ENCODE measurements around the gene TEX22.

TEX22 gene

DNA sequence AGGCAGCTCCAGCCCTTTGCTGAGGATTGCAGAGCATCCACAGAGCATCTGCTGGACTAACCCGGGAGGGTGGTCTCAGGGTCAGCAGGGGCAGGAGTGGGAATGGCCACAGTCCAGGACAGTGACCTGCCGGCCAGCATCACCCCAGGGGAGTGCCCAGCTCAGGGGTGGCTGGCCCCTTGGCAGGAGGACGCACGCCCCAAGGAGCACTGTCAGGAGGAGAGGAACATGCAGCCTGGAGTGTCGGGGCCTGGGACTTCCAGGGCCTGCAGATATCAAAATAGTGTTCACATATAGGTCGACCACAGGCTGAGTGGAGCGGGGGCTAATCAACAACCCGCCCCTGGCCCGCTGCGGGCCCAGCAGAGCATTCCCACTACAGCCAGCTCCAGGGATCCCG is 33.2 kb upstream of the TEX22 start:
- H3K4me3 ChIP-seq = no peak overlapping the region
- intact Hi-C loops (cut with DNase I; ENCODE audit: low total_unique reads) = loop anchor here (5.0 kb wide), 1 partner anchor 82 kb away; no protein-coding TSS in a partner anchor
- no peaks in the 10 kb centered on the region for H3K9me3 ChIP-seq
- TF ChIP-seq, protein P1, sequence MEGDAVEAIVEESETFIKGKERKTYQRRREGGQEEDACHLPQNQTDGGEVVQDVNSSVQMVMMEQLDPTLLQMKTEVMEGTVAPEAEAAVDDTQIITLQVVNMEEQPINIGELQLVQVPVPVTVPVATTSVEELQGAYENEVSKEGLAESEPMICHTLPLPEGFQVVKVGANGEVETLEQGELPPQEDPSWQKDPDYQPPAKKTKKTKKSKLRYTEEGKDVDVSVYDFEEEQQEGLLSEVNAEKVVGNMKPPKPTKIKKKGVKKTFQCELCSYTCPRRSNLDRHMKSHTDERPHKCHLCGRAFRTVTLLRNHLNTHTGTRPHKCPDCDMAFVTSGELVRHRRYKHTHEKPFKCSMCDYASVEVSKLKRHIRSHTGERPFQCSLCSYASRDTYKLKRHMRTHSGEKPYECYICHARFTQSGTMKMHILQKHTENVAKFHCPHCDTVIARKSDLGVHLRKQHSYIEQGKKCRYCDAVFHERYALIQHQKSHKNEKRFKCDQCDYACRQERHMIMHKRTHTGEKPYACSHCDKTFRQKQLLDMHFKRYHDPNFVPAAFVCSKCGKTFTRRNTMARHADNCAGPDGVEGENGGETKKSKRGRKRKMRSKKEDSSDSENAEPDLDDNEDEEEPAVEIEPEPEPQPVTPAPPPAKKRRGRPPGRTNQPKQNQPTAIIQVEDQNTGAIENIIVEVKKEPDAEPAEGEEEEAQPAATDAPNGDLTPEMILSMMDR (IDR thresholded peaks at IDR 0.05) = no peak
- no peak overlapping the region for H3K27ac ChIP-seq
- H3K4me1 ChIP-seq = peaks cover 0 to 11% (median 3%) of the 10 kb centered on the region in 4 donors
- DNase-seq = no peak
- H3K36me3 ChIP-seq = peaks cover 25 to 46% (median 35%) of the 10 kb centered on the region in 3 donors
- H3K27me3 ChIP-seq = no peaks in the 10 kb centered on the region

DNA sequence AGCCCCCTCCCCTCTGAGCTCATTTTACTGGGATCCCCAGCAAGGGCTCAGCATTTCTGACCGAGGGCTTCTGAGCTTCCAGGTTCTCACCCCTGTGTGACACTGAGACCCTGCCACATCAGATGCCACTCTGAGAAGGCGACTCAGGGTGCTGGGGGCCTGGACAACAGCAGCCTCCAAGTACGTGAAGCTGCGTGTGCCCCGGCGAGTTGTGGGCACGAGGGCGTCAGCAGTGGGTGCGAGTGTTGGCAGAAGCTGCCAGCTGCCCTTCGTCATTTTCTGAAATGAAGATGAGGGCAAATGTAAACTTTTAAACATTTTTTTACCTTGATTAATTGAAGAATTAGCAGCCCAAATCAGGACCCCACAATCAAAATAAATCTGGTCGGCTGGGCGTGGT is 32.7 kb upstream of the TEX22 start:
- Histone ChIP-seq H3K27ac (no peak overlapping the region), H3K27me3 (no peaks in the 10 kb centered on the region), H3K9me3 (no peaks in the 10 kb centered on the region), H3K4me1 (peaks cover 0 to 11% (median 3%) of the 10 kb centered on the region in 4 donors), H3K4me3 (no peak overlapping the region), H3K36me3 (peaks cover 25 to 46% (median 32%) of the 10 kb centered on the region in 3 donors)
- TF ChIP-seq, protein P1 (IDR thresholded peaks at IDR 0.05) = no peak
- no peak for DNase-seq
- intact Hi-C loops (cut with DNase I; ENCODE audit: low total_unique reads) = loop anchor here (5.0 kb wide), 1 partner anchor 82 kb away; no protein-coding TSS in a partner anchor

DNA sequence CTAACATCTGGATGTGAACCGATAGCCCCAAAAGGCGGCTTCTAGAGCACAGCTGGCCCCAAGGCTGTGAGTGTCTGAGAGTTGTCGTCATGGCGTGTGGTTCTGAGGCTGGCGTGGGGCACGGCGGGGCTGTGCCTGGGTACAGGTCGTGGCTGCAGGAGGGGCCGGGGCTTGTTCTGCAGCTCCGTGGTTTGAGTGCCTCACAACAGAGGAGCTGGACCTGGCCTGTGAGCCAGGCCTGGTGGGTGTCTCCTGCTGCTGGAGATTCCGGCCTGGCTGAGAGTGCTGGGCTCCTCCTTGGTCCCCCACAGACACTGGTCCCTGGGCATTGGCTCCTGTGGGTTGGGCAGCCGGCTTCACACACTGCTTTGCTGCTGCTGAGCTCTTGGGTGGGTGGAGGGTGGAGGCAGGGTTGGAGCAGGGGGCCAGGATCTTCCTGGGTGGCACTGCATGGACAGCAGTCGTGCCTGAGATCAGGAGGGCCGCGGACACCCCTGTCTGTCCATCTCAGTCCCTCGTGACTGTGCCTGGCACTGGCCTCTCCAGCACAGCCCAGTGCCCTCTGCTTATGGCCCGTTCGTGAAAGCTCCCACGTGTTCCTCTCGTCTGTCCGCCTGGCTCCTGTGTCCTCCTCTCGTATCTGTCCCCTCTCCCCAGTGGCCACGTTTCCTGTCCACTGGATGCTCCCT is 31.8 kb upstream of the TEX22 start:
- Histone ChIP-seq H3K9me3 (no peaks in the 10 kb centered on the region), H3K27ac (no peak overlapping the region), H3K4me1 (peaks cover 0 to 11% (median 3%) of the 10 kb centered on the region in 4 donors), H3K36me3 (peaks cover 18 to 40% (median 26%) of the 10 kb centered on the region in 3 donors), H3K4me3 (no peak overlapping the region), H3K27me3 (no peaks in the 10 kb centered on the region)
- intact Hi-C loops (cut with DNase I; ENCODE audit: low total_unique reads) = loop anchor here (5.0 kb wide), 1 partner anchor 81 kb away; no protein-coding TSS in a partner anchor
- no peak for DNase-seq
- TF ChIP-seq, protein P1 (IDR thresholded peaks at IDR 0.05) = no peak

DNA sequence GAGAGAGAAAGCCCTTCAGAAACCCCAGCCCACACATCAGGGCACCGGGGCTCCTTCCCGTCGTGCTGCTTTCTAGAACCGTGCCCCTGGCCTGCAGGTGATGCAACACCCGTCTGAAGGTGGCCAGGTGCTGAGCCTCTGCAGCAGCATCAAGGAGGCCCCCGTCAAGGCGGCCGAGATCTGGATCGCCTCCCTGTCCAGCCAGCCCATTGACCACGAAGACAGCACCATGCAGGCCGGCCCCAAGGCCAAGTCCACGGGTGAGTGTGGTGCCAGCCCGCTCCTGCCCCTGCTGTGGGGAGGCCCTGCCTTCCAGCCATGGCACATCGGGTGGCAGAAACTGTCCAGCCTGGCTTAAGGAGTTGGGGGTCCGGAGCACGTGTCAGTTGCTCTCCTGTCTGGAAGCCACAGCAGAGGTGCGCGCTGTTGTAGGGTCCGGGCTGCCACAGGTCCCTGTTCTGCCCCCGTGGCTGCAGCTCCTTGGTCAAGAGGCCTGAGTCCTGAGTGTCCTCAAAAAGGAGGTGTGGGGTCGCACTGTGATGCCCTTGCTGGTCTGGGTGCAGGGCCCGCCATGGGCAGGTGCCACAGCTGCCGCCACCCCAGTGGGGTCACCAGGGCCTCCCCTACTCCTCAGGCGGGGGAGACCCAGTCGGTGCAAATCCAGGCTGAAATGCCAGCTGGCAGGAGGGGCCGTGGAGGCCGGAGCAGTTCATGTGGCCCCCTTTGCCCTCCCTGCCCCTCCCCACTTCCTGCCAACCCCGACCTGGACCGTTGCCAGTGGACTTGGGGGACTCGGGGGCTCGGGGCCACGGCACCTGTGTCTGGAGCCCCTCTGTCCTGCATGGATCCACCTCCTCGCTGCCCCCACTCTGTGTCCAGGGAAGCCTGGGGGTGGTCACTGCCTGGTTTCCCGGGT is 31.0 kb upstream of the TEX22 start:
- no peaks in the 10 kb centered on the region for H3K9me3 ChIP-seq
- intact Hi-C loops (cut with DNase I; ENCODE audit: low total_unique reads) = loop anchor here (5.0 kb wide), 1 partner anchor 80 kb away; no protein-coding TSS in a partner anchor
- DNase-seq = no peak
- H3K36me3 ChIP-seq = peaks cover 18 to 40% (median 26%) of the 10 kb centered on the region in 3 donors
- no peaks in the 10 kb centered on the region for H3K27me3 ChIP-seq
- H3K4me1 ChIP-seq = peaks cover 0 to 11% (median 3%) of the 10 kb centered on the region in 4 donors
- TF ChIP-seq, protein P1 (IDR thresholded peaks at IDR 0.05) = no peak
- H3K4me3 ChIP-seq = no peak overlapping the region
- H3K27ac ChIP-seq = no peak overlapping the region

DNA sequence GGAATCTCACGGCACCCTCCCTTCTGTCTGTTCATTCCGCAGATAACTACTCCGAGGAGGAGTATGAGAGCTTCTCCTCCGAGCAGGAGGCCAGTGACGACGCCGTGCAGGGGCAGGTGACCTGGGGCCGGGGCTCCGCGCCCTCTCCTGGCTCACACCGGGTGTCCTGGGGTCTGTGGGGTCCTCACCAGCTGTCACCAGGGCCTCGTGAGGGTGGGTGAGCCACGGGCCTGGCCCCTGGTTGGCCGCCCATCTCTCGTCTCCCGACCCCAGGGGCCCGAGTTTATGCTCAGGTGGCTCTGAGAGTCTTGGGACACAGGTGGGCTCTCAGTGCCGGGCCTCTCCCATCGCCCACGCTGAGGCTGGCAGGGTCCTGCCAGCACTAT is 30.3 kb upstream of the TEX22 start:
- no peak for DNase-seq
- Histone ChIP-seq H3K27me3 (no peaks in the 10 kb centered on the region), H3K4me3 (no peak overlapping the region), H3K4me1 (peaks cover 0 to 11% (median 3%) of the 10 kb centered on the region in 4 donors), H3K36me3 (peaks cover 18 to 40% (median 26%) of the 10 kb centered on the region in 3 donors), H3K27ac (no peak overlapping the region), H3K9me3 (no peaks in the 10 kb centered on the region)
- TF ChIP-seq, protein P1 (IDR thresholded peaks at IDR 0.05) = no peak
- intact Hi-C loops (cut with DNase I; ENCODE audit: low total_unique reads) = loop anchor here (5.0 kb wide), 1 partner anchor 79 kb away; no protein-coding TSS in a partner anchor
